ENCODE results near the gene EXOSC7.

DNA sequence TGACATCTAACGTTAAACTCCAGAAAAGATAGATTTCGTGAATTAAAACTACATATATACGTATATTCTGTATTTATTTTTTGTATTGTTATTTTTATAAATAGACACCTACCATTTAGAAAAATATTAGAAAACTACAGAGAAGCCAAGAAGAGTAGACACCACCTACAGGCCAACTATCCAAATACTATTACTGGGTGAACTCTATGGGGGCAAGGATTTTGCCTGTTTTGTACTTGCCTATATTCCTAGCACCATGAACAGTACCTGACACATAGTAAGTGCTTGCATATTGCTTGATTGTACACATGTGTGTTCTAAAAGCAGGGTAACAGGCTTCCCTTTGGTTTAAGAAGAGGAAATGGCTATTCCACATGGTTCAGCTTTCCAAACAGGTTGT is 25.7 kb downstream of the EXOSC7 start:
- TF ChIP-seq CTCF (IDR thresholded peaks at IDR 0.05 in 2 of 3, conservative IDR thresholded peaks at IDR 0.05 in 1 of 3; ENCODE audit: insufficient read depth in 2 of 3, low read depth in 1 of 3, low read length in 3 of 3), result no peak
- no peak for TF ChIP-seq KDM1A (IDR thresholded peaks at IDR 0.05)
- TF ChIP-seq HDGF (IDR thresholded peaks at IDR 0.05), result no peak
- TF ChIP-seq CBFB (CRISPR knock-in tag; IDR thresholded peaks at IDR 0.05), result no peak
- no peak for TF ChIP-seq SIN3B (IDR thresholded peaks at IDR 0.05; ENCODE audit: low read depth)
- TF ChIP-seq TBL1XR1 (IDR thresholded peaks at IDR 0.05; ENCODE audit: low read length in 2 of 2), result no peak
- no peak for TF ChIP-seq U2AF1 (optimal IDR thresholded peaks at IDR 0.05; ENCODE audit: low read depth, low read length)
- no peak for TF ChIP-seq POLR2A (conservative IDR thresholded peaks at IDR 0.05)
- TF ChIP-seq ZBTB8A (IDR thresholded peaks at IDR 0.05; ENCODE audit: partially characterized antibody), result no peak
- no peak for TF ChIP-seq L3MBTL2 (IDR thresholded peaks at IDR 0.05)
- no peak for TF ChIP-seq HDAC6 (IDR thresholded peaks at IDR 0.05; ENCODE audit: low read depth, low read length)
- no peak for TF ChIP-seq ZKSCAN3 (CRISPR knock-in tag; IDR thresholded peaks at IDR 0.05)
- TF ChIP-seq SMARCC2 (IDR thresholded peaks at IDR 0.05; ENCODE audit: low read depth), result no peak

Data from K562 (cell line).